HG03565 (cell line): ENCODE measurements around the gene DERL2.
A peak's percentile ranks its signal among the peaks of the same experiment; 100 is the strongest.

Source experiments
- ATAC-seq: cut with Tn5 transposase; IDR thresholded peaks from one replicate; pipeline ENCODE4 v1.9.1; 2021; ENCODE audit warnings: mild to moderate bottlenecking, moderate library complexity; ENCODE audit not compliant: unreplicated experiment

DERL2 gene

DNA sequence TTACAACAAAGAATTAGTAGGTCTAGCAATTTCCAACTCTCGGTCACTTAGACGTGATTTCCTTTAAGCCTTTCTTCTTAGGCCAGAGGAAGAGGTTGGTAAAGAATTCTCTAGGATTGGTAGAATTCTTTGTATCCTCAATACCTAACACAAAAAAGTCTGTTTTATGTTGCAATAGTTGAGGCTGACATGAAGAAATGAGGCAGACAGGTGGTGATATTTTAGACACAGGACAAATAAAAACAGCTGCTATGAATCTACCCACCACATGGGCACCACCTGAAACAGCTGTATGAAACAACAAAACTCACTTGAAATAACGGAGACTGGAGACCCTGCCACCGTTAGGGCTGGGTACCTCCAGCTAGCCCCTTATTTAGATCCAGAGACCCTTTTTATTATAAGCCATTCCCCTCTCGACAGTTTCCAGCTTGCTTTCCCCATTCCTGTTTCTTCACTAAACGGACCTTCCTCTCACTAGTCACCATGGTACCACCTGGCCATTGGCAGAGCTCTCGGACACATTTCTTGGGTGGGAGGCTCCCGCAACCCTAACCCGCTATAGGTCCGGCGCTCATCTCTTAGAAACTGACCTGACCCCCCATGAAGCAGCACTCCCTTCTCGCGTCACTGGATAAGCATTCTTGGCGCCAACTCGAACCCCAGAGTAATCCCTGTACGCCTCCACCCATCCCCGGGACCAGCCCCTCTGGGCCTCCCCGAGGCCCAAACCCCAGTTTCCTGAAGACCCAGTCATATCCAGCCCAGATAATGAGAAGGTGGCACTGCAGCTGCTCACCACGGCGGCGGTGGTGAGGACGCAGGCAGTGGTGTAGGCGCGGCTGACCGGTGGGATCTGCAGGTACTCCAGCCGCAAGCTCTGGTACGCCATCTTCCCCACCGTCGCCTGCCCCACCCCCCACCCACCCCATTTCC, at the start of gene DERL2:
Gene DERL2 (minus strand): TSS at position 909 of the 936 bp plus-strand sequence. CDS start 17 bp downstream, at position 892.
- peak; percentile 14 for ATAC-seq

DNA sequence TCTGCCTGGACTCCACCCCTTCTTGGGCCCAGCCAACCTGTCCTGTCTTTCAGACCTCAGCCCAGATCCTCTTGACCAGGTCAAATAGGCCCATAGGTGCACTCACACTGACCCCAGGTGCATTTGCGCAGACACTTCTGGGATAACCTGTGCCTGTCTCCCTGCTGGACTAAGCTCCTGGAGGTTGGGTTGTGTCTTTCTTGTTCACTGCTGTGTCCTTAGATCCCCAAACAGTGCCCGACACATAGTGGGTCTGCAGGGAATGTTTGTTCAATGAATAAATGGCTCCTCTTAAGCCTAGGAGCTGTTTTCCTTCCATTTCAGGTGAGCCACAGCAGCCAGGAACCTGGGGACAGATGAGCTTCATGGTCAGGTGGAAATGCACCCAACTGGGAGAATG, 49.5 kb upstream of the DERL2 start:
- ATAC-seq = no peak

GRCh38 chr17:5533486-5534315, 47.7 kb upstream of the DERL2 start:
- ATAC-seq = no peak

DNA sequence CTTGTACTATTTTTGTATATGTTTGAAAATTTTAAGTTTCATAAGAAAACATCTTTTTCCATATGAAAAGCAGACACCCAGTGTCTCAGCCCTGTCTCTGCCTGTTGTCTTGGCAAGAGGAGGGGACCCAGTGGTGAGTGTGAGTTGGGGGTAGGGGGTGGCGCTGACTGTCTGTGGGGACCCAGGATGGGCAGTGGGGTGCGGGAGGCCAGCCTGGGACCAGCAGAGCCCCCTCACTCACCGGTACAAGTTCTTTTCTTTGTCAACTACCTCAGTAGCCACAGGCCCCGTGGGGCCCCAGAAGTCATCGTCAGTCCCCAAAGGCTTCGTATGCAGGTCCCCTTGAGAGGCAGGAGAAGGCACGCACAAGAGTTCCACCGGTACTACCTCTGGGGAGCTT, 46.6 kb upstream of the DERL2 start:
- no peak for ATAC-seq

GRCh38 chr17:5531085-5531418, 45.1 kb upstream of the DERL2 start:
- ATAC-seq = no peak

DNA sequence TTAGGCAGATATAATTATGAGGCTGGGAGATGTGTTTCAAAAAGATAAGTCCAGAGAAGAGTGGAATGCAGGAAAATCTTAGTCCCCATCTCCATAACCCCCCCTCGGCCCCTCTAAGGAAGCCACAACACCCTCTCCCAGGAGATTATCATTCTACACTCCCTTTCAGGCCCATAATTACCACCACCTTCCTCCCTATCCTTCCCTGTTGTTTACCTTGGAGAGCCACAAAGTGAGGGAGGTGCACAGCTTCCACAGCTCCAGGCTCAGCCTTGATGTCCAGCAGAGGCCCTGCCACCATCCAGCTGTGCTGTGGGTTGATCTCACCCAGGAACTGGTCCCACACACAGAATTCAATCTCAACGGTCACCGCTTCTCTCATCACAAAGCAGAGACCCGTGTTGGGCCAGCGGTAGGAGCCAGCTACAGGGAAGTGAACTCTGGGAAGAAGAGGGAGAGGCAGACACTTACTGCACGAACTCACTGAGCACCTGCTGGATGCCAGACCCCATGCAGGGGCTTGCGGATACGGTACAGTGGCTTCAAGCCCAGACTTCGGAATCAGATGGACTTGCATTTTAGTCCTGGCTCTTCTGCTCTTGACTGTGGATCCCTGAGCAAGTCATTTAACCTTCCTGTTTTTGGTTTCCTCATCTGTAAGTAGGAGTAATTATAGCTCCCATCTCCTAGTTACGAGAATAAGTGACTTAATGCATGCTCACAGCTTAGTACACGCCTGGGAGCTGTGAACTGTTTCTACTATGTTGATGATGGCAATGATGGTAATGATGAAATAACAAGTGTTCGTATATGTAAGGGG, 44.5 kb upstream of the DERL2 start:
- ATAC-seq = no peak

- ATAC-seq = no peak
These were observed 41.7 kb upstream of the DERL2 start for GRCh38 chr17:5527601-5528250.

DNA sequence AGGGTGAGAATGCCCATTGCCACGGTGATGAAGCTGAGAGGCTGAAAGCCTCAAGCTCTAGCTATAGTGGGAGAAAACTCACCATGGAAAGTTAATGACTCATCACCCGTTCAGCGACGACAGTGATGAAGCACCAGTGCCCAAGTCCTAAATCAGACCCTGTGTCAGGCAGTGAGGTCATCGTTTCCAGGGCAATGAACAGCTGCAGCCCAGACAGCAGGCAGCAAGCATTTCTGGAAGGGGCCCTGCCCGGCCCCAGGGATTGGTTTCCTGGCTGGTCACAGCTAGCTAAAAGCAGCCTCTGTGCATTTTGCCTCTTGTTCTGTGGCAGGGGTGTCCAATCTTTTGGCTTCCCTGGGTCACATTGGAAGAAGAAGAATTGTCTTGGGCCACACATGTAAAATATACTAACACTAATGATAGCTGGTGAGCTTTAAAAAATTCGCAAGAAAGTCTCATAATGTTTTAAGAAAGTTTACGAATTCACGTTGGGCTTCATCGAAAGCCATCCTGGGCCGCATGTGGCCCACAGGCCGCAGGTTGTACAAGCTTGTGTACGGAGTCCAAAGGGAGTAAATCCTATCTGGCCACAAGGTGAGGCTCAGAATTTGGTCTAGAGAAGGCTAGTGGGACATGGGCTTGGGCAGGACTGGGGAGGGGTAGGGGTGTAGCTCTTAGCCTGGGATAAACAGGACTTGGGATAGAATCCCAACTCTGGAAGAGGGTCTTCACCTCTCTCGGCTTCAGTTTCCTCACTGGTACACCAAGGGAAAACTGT, 41.0 kb upstream of the DERL2 start:
- ATAC-seq = no peak

DNA sequence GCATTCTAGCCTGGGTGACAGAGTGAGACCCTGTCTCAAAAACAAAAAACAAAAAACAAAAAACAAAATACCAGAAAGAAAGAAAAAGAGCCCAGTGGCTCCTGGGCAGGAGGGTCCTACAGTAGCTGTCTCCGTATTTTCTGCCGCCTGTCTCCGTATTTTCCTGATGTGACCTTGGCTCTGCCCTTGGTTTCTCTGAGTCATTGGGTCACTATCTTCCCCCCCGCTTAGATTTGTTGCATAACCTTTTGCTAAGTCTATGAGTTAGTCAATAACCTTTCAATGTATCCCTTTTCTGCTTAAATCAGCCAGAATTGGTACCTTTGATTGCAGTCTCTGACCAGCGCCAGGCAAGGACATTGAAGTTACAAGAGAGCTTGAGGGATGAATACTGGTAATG, 37.3 kb upstream of the DERL2 start:
- ATAC-seq = no peak

DNA sequence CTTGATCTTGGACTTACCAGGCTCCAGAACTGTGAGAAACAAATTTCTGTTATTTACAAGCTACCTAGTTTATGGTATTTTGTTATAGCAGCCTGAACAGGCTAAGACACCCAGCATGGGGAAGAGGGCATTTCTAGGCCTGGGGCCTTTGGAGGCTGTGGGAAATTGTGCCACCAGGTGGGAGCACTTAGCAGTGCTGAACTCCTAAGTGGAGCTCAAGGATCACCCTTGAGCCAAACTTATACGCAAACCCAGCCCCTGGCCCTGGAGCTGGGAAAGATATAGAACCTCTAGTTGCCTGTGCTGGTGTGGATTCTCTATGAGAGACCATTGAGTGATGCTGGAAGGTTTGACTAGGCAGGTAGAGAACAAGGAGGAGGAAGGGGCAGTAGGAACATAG, 36.5 kb upstream of the DERL2 start:
- ATAC-seq = no peak

- no peak for ATAC-seq
These were observed 30.2 kb upstream of the DERL2 start for GRCh38 chr17:5516060-5516792.

- ATAC-seq = no peak
These were observed 29.0 kb upstream of the DERL2 start for GRCh38 chr17:5514976-5515375.

DNA sequence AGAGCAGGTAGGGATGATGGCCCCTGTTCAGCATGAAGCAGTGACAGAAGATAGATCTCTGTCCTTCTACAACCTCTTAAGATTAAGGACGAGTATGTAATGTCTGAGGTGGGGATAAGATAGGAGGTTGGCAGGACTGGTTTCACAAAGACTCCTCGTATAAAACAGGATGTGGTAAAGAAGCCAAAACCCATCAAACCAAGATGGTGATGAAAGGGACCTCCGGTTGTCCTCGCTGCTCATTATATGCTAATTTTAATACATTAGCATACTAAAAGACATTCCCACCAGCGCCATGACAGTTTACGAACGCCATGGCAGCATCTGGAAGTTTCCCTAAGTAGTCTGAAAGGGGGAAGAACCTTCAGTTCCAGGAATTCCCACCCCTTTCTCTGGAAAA, 27.6 kb upstream of the DERL2 start:
- ATAC-seq = no peak

- no peak for ATAC-seq
These were observed 25.6 kb upstream of the DERL2 start for GRCh38 chr17:5511401-5512225.

- ATAC-seq = no peak
These were observed 24.8 kb upstream of the DERL2 start for GRCh38 chr17:5510771-5511170.

DNA sequence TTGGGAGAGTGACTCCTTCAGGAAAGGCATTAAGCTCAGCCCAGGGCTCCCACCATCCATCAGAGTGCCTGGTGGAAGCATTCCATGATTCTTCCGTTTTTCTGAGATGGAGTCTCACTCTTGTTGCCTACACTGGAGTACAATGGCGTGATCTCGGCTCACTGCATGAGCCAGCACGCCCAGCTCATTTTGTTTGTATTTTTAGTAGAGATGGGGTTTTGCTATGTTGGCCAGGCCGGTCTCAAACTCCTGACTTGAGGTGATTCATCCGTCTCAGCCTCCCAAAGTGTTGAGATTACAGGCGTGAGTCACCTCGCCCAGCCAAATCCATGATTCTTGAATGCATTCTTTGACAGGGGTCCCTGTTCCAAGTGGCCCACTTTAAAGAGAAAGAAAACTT, 23.5 kb upstream of the DERL2 start:
- ATAC-seq = no peak

GRCh38 chr17:5508810-5509209, 22.8 kb upstream of the DERL2 start:
- ATAC-seq = no peak

- no peak for ATAC-seq
These were observed 20.3 kb upstream of the DERL2 start for GRCh38 chr17:5506307-5506706.
